C4-2B (cell line): ENCODE measurements around the gene SLC66A3.

ENCODE experiments used
- H3K27ac ChIP-seq: fragments of 450-650 bp; 2 replicates; pipeline ENCODE4 v1.5.1; 2017
- CTCF ChIP-seq: fragments of 450-650 bp; conservative IDR thresholded peaks from 2 replicates; pipeline ENCODE4 v1.5.1; 2017; ENCODE audit warnings: mild to moderate bottlenecking
- ZFX ChIP-seq: fragments of 450-650 bp; IDR thresholded peaks from 2 replicates; pipeline ENCODE4 v1.6.1; 2017

Gene SLC66A3

DNA sequence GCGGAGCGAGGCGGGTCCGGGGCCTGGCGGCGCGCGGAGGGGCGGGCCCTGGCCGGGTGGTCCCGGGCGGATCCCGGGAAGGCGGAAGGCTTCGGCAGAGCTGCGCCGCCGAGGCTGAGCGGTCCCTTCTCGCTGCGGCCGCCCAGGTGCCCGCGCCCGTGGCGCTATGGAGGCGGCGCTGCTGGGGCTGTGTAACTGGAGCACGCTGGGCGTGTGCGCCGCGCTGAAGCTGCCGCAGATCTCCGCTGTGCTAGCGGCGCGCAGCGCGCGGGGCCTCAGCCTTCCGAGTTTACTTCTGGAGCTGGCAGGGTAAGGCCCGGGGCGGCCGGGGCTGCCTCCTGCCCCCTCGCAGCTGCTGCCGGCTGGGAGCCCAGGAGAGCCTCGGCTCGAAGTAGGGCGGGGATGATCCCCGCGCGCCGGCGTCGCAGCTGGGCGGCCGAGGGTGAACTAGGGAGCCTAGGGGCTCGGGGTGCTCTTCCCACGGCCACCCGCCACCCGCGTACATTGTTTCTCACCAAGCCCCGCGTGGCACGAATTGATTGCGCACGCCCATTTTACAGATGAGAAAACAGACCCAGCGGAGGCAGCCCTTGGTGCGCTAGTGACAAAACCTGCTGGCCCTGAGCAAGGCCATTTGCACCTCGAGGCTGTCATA is at the start of gene SLC66A3:
SLC66A3 (plus strand) TSS at position 87 of the 655 bp plus-strand sequence; CDS start at position 167, 80 bp downstream.
- H3K27ac ChIP-seq = peak within 1 kb of the TSS; percentile 86
- peak; percentile 57; the same call in 1 of the 2 replicates for TF ChIP-seq ZFX
- no peak for TF ChIP-seq CTCF

DNA sequence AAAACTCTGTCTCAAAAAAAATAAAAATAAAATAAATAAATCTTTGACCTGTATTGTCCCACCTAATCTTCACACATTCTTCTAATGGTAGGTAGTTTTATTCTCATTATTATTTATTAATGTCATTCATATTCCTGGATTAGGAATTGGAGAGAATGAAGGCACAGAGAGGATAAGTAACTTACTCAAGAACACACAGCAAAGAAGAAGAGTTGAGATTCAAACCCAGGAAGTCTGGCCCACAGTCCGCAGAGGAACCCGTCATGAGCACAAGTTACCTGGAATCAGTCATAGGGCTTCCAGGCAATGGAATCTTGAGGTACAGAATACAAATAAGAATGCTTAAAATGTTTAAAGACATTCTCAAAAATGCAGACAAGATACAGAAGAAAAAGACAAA is 46.3 kb upstream of the SLC66A3 start:
- no peak overlapping the region for H3K27ac ChIP-seq
- no peak for TF ChIP-seq ZFX
- no peak for TF ChIP-seq CTCF

DNA sequence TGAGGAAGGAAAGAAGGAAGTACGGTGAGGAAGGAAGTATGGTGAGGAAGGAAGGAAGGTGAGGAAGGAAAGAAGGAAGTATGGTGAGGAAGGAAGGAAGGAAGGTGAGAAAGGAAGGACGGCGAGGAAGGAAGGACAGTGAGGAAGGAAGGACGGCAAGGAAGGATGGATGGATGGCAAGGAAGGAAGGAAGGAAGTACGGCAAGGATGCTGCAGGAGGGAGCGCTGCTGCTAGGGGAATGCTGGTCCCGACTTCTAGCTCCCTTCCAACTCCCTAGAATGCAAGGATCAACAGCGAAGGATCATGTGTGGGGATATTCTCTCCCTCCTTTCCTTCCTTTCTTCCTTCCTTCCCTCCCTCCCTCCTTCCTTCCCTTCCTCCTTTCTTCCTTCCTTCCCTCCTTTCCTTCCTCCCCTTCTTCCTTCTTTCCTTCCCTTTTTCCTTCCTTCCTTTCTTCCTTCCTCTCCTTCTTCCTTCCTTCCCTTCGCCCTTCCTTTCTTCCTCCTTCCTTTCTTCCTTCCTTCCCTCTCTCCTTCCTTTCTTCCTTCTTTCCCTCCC is 42.3 kb upstream of the SLC66A3 start:
- H3K27ac ChIP-seq = no peak overlapping the region
- TF ChIP-seq ZFX = no peak
- no peak for TF ChIP-seq CTCF

GRCh38 chr2:11117776-11118175 is 37.5 kb upstream of the SLC66A3 start:
- TF ChIP-seq ZFX = no peak
- TF ChIP-seq CTCF = no peak
- no peak overlapping the region for H3K27ac ChIP-seq

DNA sequence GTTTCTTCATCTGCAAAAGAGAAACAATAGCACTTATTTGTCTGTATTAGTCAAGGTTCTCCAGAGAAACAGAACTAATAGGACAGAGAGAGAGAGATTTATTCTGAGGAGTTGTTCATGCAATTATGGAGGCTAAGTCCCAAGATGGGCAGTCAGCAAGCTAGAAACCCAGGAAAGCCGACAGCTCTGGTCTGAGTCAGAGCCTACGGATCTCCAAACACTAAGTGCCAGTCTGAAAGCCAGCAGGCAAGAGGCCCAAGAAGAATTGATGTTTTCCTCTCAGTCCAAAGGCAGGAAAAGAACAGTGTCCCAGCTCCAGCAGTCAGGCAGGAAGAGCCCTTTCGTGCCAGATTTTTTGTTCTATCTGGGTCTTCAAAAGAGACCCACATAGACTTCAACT is 36.5 kb upstream of the SLC66A3 start:
- TF ChIP-seq ZFX (no peak), CTCF (no peak)
- no peak overlapping the region for H3K27ac ChIP-seq

DNA sequence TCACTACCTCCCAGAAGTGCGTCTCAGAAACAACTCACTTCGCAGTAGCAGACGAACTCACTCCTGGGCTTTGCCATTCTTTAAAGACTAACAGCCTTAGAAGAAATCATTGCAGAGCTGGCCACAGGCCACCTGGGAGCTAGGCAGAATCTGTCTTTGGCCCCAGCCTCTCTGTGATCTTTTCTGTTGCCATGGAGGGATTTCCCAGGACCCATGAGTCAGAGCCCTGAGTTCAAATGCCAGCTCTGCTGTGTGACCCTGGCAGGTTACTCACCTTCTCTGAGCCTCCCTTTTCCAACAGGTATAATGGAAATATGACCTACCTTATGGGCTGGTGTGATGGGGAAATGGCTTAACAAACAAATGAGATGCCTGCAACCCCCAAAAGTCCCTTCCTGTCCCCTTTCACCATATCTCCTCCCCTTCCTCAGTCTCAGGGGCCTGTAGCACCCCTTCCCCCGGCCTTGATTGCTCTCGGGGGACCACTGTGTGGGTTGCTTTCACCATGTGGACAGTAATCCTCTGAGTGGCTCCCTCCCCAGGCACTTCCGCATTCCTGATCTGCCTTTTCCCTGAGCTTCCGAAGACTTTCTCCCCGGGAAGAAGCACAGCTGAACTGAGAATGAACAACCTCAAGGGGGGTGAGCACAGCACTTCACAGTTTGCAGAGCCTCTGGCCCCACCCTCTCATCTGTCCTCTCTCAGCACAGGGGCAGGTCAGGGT is 34.0 kb upstream of the SLC66A3 start:
- H3K27ac ChIP-seq = no peak overlapping the region
- TF ChIP-seq ZFX = no peak

DNA sequence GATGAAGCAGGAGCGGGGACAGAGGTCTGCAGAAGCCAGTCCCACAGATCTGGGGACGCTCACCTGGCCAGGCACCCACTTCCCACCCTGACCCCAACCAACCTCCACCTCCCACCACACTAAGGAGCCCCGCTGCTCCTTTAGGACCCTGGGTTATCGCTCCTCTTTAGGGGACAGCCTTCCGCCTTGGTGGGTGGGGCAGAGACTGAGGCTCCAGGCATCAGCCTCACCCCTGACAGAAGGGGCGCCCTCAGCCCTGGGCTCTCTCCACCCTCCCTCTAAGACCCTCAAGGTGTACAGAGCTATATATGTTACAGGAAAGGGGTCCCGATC is 33.5 kb upstream of the SLC66A3 start:
- TF ChIP-seq CTCF (no peak), ZFX (no peak)
- H3K27ac ChIP-seq = no peak overlapping the region

GRCh38 chr2:11122380-11122779 is 32.9 kb upstream of the SLC66A3 start:
- TF ChIP-seq CTCF (no peak), ZFX (no peak)
- no peak overlapping the region for H3K27ac ChIP-seq
